Mesenteric fat pad (tissue), 1 donor: ENCODE measurements around the gene CAPNS1. TPM values are rescaled to one million over a fixed set of nuclear protein-coding genes. Genes with fewer than 3 reads are reported as not detected.

Experiments used
- total RNA-seq: library from RNA; stranded (reverse); fragmentation: NEBNext Ultra II Directional; extraction: Animal tissue kit (Norgen Biotek cat#: 25700); gene quantifications from one replicate; pipeline ENCODE4 v1.2.1, GENCODE V29; 2021
- donor health status: DM: yes; HTN: yes; CAD: no.

The CAPNS1 gene
- total RNA-seq, 1 donor from 2014 or later: 647 TPM

Other genes with a start within 250 kb of the CAPNS1 start
- 33.3 TPM for gene NFKBID, start 239.5 kb upstream of the CAPNS1 start, total RNA-seq
- 20.9 TPM for gene HCST, start 237.5 kb upstream of the CAPNS1 start, total RNA-seq
- 201 TPM for gene TYROBP, start 231.8 kb upstream of the CAPNS1 start, total RNA-seq
- gene LRFN3, start 203.7 kb upstream of the CAPNS1 start, total RNA-seq: 11.5 TPM
- gene SDHAF1, start 144.9 kb upstream of the CAPNS1 start, total RNA-seq: 8.2 TPM
- not detected for gene SYNE4, start 131.3 kb upstream of the CAPNS1 start, total RNA-seq
- 12.6 TPM for gene ALKBH6, start 125.9 kb upstream of the CAPNS1 start, total RNA-seq
- 19.7 TPM for gene CLIP3, start 107.2 kb upstream of the CAPNS1 start, total RNA-seq
- gene THAP8, start 85.8 kb upstream of the CAPNS1 start, total RNA-seq: 5.2 TPM
- 0.32 TPM for gene WDR62, start 85.2 kb upstream of the CAPNS1 start, total RNA-seq
- gene OVOL3, start 28.9 kb upstream of the CAPNS1 start, total RNA-seq: not detected
- 63.6 TPM for gene POLR2I, start 25.2 kb upstream of the CAPNS1 start, total RNA-seq
- gene TBCB, start 24.6 kb upstream of the CAPNS1 start, total RNA-seq: 87.1 TPM
- gene COX7A1, start 12.4 kb downstream of the CAPNS1 start, total RNA-seq: 273 TPM
- gene ZNF565, start 74.6 kb downstream of the CAPNS1 start, total RNA-seq: 3.6 TPM
- gene ZNF146, start 75.0 kb downstream of the CAPNS1 start, total RNA-seq: 40.3 TPM
- 3.4 TPM for gene ZFP14, start 239.1 kb downstream of the CAPNS1 start, total RNA-seq